ENCODE data around the gene SLC12A1.

DNA sequence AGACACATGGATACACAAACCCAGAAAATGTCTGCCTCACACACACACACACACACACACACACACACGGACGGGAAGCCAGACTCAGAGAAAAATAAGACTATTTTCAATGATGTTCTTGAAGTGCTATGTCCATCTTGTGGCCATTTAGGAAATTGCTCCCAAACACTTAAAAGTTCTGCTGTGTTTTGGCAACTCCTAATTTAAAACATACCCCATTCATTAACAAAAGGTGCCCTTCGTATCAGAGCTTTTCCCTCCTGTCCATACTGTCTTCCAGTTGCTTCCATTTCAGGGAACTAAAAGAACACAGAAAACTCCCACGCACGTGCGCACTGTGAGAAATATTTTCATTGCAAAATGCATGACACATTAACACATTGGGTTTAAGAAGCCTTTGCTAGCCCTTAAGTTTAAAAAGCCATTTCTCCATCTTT, 44.6 kb downstream of the SLC12A1 start:
- TF ChIP-seq, protein P1, sequence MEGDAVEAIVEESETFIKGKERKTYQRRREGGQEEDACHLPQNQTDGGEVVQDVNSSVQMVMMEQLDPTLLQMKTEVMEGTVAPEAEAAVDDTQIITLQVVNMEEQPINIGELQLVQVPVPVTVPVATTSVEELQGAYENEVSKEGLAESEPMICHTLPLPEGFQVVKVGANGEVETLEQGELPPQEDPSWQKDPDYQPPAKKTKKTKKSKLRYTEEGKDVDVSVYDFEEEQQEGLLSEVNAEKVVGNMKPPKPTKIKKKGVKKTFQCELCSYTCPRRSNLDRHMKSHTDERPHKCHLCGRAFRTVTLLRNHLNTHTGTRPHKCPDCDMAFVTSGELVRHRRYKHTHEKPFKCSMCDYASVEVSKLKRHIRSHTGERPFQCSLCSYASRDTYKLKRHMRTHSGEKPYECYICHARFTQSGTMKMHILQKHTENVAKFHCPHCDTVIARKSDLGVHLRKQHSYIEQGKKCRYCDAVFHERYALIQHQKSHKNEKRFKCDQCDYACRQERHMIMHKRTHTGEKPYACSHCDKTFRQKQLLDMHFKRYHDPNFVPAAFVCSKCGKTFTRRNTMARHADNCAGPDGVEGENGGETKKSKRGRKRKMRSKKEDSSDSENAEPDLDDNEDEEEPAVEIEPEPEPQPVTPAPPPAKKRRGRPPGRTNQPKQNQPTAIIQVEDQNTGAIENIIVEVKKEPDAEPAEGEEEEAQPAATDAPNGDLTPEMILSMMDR (IDR thresholded peaks at IDR 0.05): peak; percentile 59
- TF ChIP-seq EZH2 (IDR thresholded peaks at IDR 0.05): no peak
- TF ChIP-seq EZH2phosphoT487 (IDR thresholded peaks at IDR 0.05): no peak
